HG02798 (cell line): ENCODE data around the gene MLF2.

ENCODE experiments used
- ATAC-seq: cut with Tn5 transposase; IDR thresholded peaks from one replicate; pipeline ENCODE4 v1.9.1; 2021; ENCODE audit warnings: mild to moderate bottlenecking; ENCODE audit not compliant: unreplicated experiment, poor library complexity

The MLF2 gene

GRCh38 chr12:6778574-6779550, 25.9 kb upstream of the MLF2 start:
- ATAC-seq, result peak; percentile 84

- ATAC-seq, result no peak
Measured at GRCh38 chr12:6778217-6778573, 25.3 kb upstream of the MLF2 start.

- no peak for ATAC-seq
Measured at GRCh38 chr12:6777386-6777785, 24.4 kb upstream of the MLF2 start.

GRCh38 chr12:6775185-6776174, 22.5 kb upstream of the MLF2 start:
- ATAC-seq, result no peak

- ATAC-seq, result no peak
Measured at GRCh38 chr12:6774499-6775062, 21.6 kb upstream of the MLF2 start.

DNA sequence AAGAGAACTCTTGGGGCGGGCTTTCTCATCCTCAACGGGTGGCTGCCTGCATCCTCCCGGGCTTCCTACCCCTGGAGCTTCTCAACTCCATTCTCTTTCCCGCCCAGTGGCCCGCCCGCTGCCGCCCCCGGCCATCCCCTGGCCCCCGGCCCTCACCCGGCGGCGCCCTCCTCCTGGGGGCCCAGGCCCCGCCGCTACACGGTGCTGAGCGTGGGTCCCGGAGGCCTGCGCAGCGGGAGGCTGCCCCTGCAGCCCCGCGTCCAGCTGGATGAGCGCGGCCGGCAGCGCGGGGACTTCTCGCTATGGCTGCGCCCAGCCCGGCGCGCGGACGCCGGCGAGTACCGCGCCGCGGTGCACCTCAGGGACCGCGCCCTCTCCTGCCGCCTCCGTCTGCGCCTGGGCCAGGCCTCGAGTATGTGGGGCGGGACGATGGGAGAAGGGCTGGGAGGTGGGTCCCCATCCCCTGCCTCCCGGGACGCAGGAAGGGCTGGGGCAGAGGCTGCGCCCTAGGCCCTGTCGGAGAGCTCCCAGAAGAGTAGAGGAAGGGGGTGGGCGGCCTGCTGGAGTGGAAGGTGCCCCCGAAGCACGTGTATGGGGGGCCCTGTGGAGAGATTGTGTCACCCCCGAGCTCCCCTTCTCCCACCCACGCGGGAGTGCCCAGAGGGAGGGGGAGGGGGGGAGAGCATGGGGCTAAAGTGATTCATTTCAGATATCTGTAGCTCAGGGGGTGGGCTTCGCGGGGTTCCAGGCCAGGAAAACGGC, 20.8 kb upstream of the MLF2 start:
- ATAC-seq, result no peak

- no peak for ATAC-seq
Measured at GRCh38 chr12:6772726-6773589, 20.0 kb upstream of the MLF2 start.

- no peak for ATAC-seq
Measured at GRCh38 chr12:6772331-6772695, 19.4 kb upstream of the MLF2 start, which contains the start of gene LAG3. Gene LAG3 (plus strand): TSS chr12:6772520. CDS start chr12:6772853, 333 bp downstream.

DNA sequence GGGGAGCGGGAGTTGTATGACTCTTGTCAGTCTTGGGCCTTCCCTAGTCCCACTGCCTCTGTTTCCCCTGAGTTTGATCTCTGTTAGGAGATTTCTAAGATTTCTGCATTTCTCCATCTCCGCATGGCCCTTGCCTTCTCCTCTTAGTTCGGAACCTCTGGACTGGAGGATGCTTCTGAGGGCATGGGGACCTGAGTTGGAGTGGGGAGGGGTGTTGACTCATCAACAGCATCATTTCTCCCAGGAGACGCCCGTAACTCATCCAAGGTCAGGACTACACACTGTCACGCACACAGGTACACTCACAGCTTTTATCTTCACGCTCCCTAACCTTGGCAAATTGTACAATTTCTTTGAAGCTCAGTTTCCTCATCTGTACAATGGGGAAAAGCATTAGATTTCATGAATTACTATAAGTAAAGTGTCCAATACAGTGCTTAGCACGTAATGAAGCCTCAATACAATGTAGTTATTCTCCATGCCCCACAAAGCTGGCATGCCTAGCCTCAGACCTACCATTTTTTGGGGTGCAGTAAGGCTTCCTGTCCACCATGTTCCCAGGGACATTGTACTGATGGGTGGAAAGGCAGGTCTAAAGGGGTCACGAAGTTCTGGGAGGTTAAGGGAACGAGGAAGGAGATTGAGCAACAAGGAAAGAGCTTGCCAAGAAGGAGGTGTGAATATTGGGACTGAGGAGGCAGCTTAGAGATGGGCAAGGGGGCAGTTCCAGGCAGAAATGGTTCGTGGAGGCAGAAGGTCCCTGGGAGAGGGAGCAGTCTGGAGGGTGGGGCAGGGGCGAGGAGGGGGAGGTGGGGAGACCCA, 18.8 kb upstream of the MLF2 start:
- ATAC-seq, result no peak

DNA sequence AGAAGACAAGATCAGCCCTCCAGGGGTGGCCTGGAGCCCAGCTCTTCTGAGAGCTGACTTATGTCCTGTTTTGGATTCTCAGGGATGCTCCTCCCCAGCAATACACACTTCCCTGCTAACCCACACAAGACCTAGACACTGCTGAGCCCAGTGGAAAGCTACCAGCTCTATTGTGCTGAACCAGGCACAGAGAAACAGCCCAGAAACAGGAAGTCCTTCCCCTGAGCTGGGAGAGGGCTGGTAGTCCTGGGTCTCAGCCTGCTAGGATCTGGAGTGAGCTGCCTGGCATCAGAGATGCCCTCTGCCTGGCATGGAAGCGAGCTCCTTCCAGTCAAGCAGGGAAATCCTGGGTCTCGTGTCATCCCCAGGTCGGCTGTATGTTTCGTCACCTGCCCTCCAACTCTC, 18.2 kb upstream of the MLF2 start:
- no peak for ATAC-seq

- no peak for ATAC-seq
Measured at GRCh38 chr12:6770600-6770999, 17.7 kb upstream of the MLF2 start.

DNA sequence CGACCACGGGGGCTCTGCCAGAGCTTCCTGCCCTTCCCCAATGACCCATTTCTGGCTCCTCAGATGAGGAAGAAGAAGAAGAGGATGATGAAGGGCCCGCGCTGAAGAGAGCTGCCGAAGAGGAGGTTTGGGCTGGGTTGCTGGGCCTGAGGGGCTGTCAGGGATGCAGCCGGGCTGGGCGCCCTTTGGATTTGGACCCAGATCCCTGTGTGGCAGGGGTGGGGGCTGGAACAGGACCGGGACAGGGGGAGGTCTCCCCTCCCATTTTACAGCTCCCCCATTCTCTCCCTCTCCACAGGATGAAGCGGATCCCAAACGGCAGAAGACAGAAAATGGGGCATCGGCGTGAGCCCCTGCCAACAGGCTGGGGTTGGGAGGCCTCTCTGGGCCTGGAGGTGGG, 17.2 kb upstream of the MLF2 start:
- ATAC-seq, result no peak

DNA sequence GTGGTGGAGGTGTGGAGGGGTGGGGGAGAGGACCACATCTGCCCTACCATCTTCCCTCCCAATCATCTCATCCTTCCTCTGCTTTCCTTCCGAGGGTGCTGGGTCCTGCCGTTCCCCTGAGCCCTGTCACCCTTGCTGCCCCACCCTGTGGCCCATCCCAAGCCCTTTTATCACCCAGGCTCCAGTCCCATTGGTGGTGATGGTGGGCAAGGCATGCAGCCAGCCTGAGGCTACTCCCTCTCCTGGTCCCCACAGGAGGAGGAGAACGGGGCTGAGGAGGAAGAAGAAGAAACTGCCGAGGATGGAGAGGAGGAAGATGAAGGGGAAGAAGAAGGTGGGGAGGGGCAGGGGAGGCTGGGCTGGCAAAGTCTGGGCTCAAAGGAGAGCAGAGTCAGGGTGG, 16.7 kb upstream of the MLF2 start:
- ATAC-seq, result no peak

GRCh38 chr12:6768990-6769389, 16.0 kb upstream of the MLF2 start:
- no peak for ATAC-seq

DNA sequence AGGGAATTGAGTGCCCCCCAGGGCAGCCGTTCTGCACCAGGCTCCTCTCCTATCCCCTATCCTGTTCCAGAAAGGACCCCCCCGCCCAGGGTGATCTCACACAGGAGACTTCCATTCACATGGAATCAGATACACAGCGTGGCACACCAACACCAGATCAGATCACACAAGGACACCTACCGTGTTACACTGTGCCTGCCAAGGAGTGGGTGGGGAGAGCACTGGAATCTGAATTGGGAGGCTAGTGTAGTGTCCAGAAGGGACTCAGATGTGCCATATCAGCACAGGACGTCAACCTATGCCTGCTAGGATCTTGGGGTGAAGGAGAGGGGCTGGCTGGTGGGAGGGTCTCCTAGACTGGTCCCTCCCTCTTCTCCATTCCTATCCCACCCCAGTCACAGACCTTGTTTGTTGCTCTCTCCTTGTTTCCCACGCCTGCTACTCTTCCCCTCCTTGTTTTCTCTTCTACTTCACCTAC, 15.5 kb upstream of the MLF2 start:
- no peak for ATAC-seq

DNA sequence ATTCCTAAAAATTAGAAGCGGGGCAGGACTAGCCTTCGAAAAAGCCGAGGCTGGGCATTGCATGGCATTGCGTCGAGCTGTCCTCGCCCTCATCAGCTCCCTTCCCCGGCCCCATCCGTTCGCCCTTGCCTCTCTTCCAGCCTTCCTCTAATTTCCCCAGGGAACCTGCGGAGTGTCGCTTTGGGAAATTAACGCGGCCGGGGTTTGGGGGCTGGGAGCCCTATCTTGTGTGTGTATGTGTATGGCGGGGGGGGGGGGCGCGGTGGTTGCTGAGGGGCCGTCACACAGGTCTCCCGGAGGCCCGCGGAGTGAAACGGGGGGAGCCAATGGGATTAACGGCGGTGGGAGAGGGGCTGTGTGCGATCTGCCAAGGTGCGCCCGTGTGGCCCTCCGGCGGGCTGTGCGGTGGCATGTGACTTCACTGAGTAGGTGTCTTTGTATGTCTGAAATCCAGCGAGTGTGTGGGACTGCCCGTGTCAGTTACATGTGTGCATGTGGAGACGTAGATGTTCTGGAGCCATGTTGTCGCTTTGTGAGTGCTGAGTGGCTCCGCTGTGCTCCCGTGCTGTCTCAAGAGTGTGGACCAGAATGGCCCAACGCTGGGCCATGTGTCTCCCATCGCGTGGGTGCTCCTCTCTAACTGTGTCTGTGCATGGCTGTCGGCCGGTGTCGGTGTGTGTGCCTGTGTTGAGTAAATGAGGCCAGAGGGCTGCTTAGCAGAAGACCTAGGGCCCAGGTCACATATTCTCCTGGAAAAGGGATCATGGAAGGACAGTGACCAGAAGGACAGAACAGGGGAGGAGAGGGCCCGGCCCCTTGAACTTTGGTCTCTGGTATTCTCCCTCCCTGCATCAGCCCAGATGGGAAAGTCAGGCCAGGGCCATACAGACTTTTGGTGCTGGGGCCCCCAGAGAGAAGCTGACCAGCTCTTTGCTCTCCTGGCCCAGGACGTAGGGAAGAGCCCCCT, 14.7 kb upstream of the MLF2 start:
- no peak for ATAC-seq
